Kidney (tissue), 14 donors: ENCODE data around the gene CEP112. TPM values are rescaled to one million over a fixed set of nuclear protein-coding genes. Genes with fewer than 3 reads are reported as not detected.

Source experiments
- DNase-seq, 5 donors: peaks; one replicate each; pipeline ENCODE4 v3.0.0-alpha.2; 2013 to 2020
- FAIRE-seq: peaks from 2 replicates; lab custom pipeline; 2012; peaks lifted over from hg19 to GRCh38; lab: Jason Lieb, UNC
- H3K27ac ChIP-seq, 2 donors: one replicate each; pipeline ENCODE4 v1.7.0; 2013; ENCODE audit warnings: low read depth in 2 of 2, low read length in 2 of 2, inconsistent platforms in 1 of 2
- H3K27me3 ChIP-seq: one replicate; pipeline ENCODE4 v1.7.1; 2013; ENCODE audit warnings: low read length, inconsistent platforms; ENCODE audit not compliant: control insufficient read depth, insufficient read depth
- H3K36me3 ChIP-seq, 3 donors: one replicate each; pipeline versions ENCODE4 v1.7.0 to v1.7.1; 2013; ENCODE audit warnings: low read length in 3 of 3, control low read depth in 1 of 3, inconsistent platforms in 1 of 3; ENCODE audit not compliant: insufficient read depth in 3 of 3, control insufficient read depth in 2 of 3
- H3K4me1 ChIP-seq, 3 donors: one replicate each; pipeline versions ENCODE4 v1.7.0 to v1.7.1; 2013; ENCODE audit warnings: low read length in 3 of 3, inconsistent platforms in 1 of 3, low read depth in 1 of 3; ENCODE audit not compliant: control insufficient read depth in 2 of 3, insufficient read depth in 2 of 3
- H3K4me3 ChIP-seq, 3 donors: one replicate each; pipeline versions ENCODE4 v1.7.0 to v1.8.1; 2013; ENCODE audit warnings: low read length in 3 of 3, control low read depth in 1 of 3, inconsistent platforms in 1 of 3
- H3K9ac ChIP-seq, 3 donors: one replicate each; pipeline versions ENCODE4 v1.7.0 to v1.7.1; 2013; ENCODE audit warnings: low read length in 3 of 3, control low read depth in 1 of 3, inconsistent platforms in 1 of 3
- H3K9me3 ChIP-seq, 3 donors: one replicate each; pipeline versions ENCODE4 v1.7.0 to v1.7.1; 2013; ENCODE audit warnings: low read length in 3 of 3, control low read depth in 1 of 3, inconsistent platforms in 1 of 3; ENCODE audit not compliant: control insufficient read depth in 2 of 3, insufficient read depth in 1 of 3
- CTCF ChIP-seq: IDR thresholded peaks from 3 replicates; pipeline ENCODE4 v1.5.1; 2012; ENCODE audit warnings: mild to moderate bottlenecking, moderate library complexity, borderline replicate concordance; ENCODE audit not compliant: insufficient read depth; ENCODE audit errors: extremely low read depth
- intact Hi-C: fragments of 100-400 bp; cut with DNase I; formaldehyde crosslinking; loops from one replicate; pipeline ENCODE4 v1.11.1; 2022
- polyA plus RNA-seq: library from polyadenylated mRNA; stranded (reverse); fragments of 350-450 nt; fragmentation: Illumina TruSeq; extraction: RNeasy Lipid Tissue Mini Kit (QIAGEN cat#74804); gene quantifications from one replicate; pipeline ENCODE4 v1.2.3, GENCODE V29; 2014; ENCODE audit warnings: low read depth, low replicate concordance; ENCODE audit not compliant: insufficient read depth
- total RNA-seq: library from RNA; stranded (reverse); fragmentation: NEBNext Ultra II Directional; extraction: Animal tissue kit (Norgen Biotek cat#: 25700); gene quantifications from one replicate; pipeline ENCODE4 v1.2.1, GENCODE V29; 2021
- donor health status: control.
- donor health status: control.
- donor health status: control.
- donor health status: control.
- donor health status: control.
- donor health status: DM: yes; HTN: yes; CAD: no.
- donor health status: Normal renal cell carcinoma (clear cell type).

The CEP112 gene
- total and polyA plus RNA-seq, 2 donors from 2014 or later, result 17.0 to 27.4 TPM

GRCh38 chr17:65925606-65926307 is 266.2 kb downstream of the CEP112 start:
- Histone ChIP-seq H3K9ac (no peak overlapping the region), H3K36me3 (no peaks in the 10 kb centered on the region), H3K4me3 (no peak overlapping the region), H3K27me3 (no peaks in the 10 kb centered on the region), H3K27ac (peak overlapping the region; percentile 5 to 34), H3K4me1 (no peaks in the 10 kb centered on the region), H3K9me3 (no peaks in the 10 kb centered on the region)
- FAIRE-seq (no peak), DNase-seq (no peak)
- no peak for TF ChIP-seq CTCF
- intact Hi-C loops, result no loop called here

- no peak overlapping the region for H3K9ac ChIP-seq
- no peak overlapping the region for H3K27ac ChIP-seq
- FAIRE-seq (no peak), DNase-seq (no peak)
- TF ChIP-seq CTCF, result no peak
- no peaks in the 10 kb centered on the region for H3K27me3 ChIP-seq
- H3K36me3 ChIP-seq, result no peaks in the 10 kb centered on the region
- H3K4me3 ChIP-seq, result no peak overlapping the region
- intact Hi-C loops, result no loop called here
- H3K4me1 ChIP-seq, result no peaks in the 10 kb centered on the region
- H3K9me3 ChIP-seq, result no peaks in the 10 kb centered on the region
Observed at GRCh38 chr17:65920996-65921395, 270.9 kb downstream of the CEP112 start.

- no peak for TF ChIP-seq CTCF
- no peak overlapping the region for H3K27ac ChIP-seq
Observed at GRCh38 chr17:65918916-65919315, 273.0 kb downstream of the CEP112 start.

More at GRCh38 chr17:65918916-65919315, 273.0 kb downstream of the CEP112 start:
- H3K9ac ChIP-seq, result no peak overlapping the region
- H3K27me3 ChIP-seq, result no peaks in the 10 kb centered on the region
- DNase-seq (peak in 2 of 5 donors; percentile 45 to 54), FAIRE-seq (no peak)
- no peak overlapping the region for H3K4me3 ChIP-seq
- no peaks in the 10 kb centered on the region for H3K4me1 ChIP-seq
- intact Hi-C loops, result no loop called here
- H3K36me3 ChIP-seq, result no peaks in the 10 kb centered on the region
- H3K9me3 ChIP-seq, result no peaks in the 10 kb centered on the region
